Mesenchymal stem cell (in vitro differentiated cells and primary cell): ENCODE measurements around the gene ARHGEF4.

ENCODE experiments used
- DNase-seq: peaks from one replicate; pipeline ENCODE4 v3.0.0-alpha.2; 2013
- H2AFZ ChIP-seq: one replicate; pipeline ENCODE4 v1.6.1; 2013; ENCODE audit warnings: low read depth, mild to moderate bottlenecking, control low read depth, inconsistent platforms, low read length, moderate library complexity
- H2AK5ac ChIP-seq: 2 replicates; pipeline ENCODE4 v1.6.1; 2013; ENCODE audit warnings: low read length, moderate library complexity, mild to moderate bottlenecking, inconsistent platforms; ENCODE audit not compliant: severe bottlenecking
- H2BK120ac ChIP-seq: one replicate; pipeline ENCODE4 v1.6.1; 2013; ENCODE audit warnings: low read depth, mild to moderate bottlenecking, inconsistent platforms, low read length, moderate library complexity
- H2BK12ac ChIP-seq, 2 experiments: one replicate each; pipeline ENCODE4 v1.6.1; 2013; ENCODE audit warnings: inconsistent platforms in 2 of 2, low read length in 2 of 2, mild to moderate bottlenecking in 2 of 2, moderate library complexity in 2 of 2, control low read depth in 1 of 2
- H2BK15ac ChIP-seq: one replicate; pipeline ENCODE4 v1.6.1; 2013; ENCODE audit warnings: mild to moderate bottlenecking, low read depth, inconsistent platforms; ENCODE audit not compliant: poor library complexity, severe bottlenecking
- H2BK5ac ChIP-seq: 2 replicates; pipeline ENCODE4 v1.6.1; 2013; ENCODE audit warnings: low read depth, mild to moderate bottlenecking, low read length, control low read depth, inconsistent platforms; ENCODE audit not compliant: poor library complexity, severe bottlenecking
- H3K14ac ChIP-seq, 2 experiments: one replicate each; pipeline ENCODE4 v1.6.1; 2013; ENCODE audit warnings: inconsistent platforms in 2 of 2, low read length in 2 of 2, control low read depth in 1 of 2, mild to moderate bottlenecking in 1 of 2, moderate library complexity in 1 of 2
- H3K18ac ChIP-seq, 2 experiments: one replicate each; pipeline ENCODE4 v1.6.1; 2013; ENCODE audit warnings: inconsistent platforms in 2 of 2, low read length in 2 of 2, control low read depth in 1 of 2, low read depth in 1 of 2, mild to moderate bottlenecking in 1 of 2
- H3K23ac ChIP-seq, 2 experiments: one replicate each; pipeline ENCODE4 v1.6.1; 2013; ENCODE audit warnings: inconsistent platforms in 2 of 2, low read length in 2 of 2, mild to moderate bottlenecking in 2 of 2, moderate library complexity in 2 of 2, control low read depth in 1 of 2
- H3K27ac ChIP-seq: 2 replicates; pipeline ENCODE4 v1.5.1; 2013; ENCODE audit warnings: mild to moderate bottlenecking, moderate library complexity, low read length, control low read depth, inconsistent platforms; ENCODE audit not compliant: poor library complexity, severe bottlenecking
- H3K27me3 ChIP-seq, 2 experiments: 2 replicates each; pipeline versions ENCODE4 v1.6.1 to v1.7.0; 2013; ENCODE audit warnings: low read length in 2 of 2, mild to moderate bottlenecking in 2 of 2, moderate library complexity in 2 of 2, control low read depth in 1 of 2, inconsistent platforms in 1 of 2; ENCODE audit not compliant: control insufficient read depth in 1 of 2, insufficient read depth in 1 of 2
- H3K36me3 ChIP-seq, 2 experiments: 2 replicates each; pipeline versions ENCODE4 v1.6.1 to v1.7.0; 2013; ENCODE audit warnings: low read length in 2 of 2, control low read depth in 1 of 2, inconsistent platforms in 1 of 2, low read depth in 1 of 2, mild to moderate bottlenecking in 1 of 2; ENCODE audit not compliant: insufficient read depth in 2 of 2, control insufficient read depth in 1 of 2
- H3K4ac ChIP-seq, 2 experiments: one replicate each; pipeline ENCODE4 v1.6.1; 2013; ENCODE audit warnings: inconsistent platforms in 2 of 2, low read length in 2 of 2, mild to moderate bottlenecking in 2 of 2, moderate library complexity in 2 of 2, control low read depth in 1 of 2, low read depth in 1 of 2
- H3K4me1 ChIP-seq: 2 replicates; pipeline ENCODE4 v1.6.1; 2013; ENCODE audit warnings: low read depth, low read length, control low read depth; ENCODE audit not compliant: control insufficient read depth, insufficient read depth
- H3K4me2 ChIP-seq: 2 replicates; pipeline ENCODE4 v1.6.1; 2013; ENCODE audit warnings: low read length, mild to moderate bottlenecking, inconsistent platforms; ENCODE audit not compliant: poor library complexity, severe bottlenecking
- H3K4me3 ChIP-seq, 2 experiments: 2 replicates each; pipeline versions ENCODE4 v1.5.1 to v1.7.0; 2013; ENCODE audit warnings: low read length in 2 of 2, mild to moderate bottlenecking in 2 of 2, control low read depth in 1 of 2, low read depth in 1 of 2; ENCODE audit not compliant: insufficient read depth in 1 of 2
- H3K79me1 ChIP-seq: replicated peaks from 2 replicates; pipeline ENCODE4 v1.6.1; 2013; ENCODE audit warnings: mild to moderate bottlenecking, control low read depth, low read length, inconsistent platforms; ENCODE audit not compliant: poor library complexity, severe bottlenecking
- H3K9ac ChIP-seq: 2 replicates; pipeline ENCODE4 v1.7.0; 2013; ENCODE audit warnings: mild to moderate bottlenecking, low read length, moderate library complexity
- H3K9me3 ChIP-seq: 2 replicates; pipeline ENCODE4 v1.7.0; 2013; ENCODE audit warnings: mild to moderate bottlenecking, low read length; ENCODE audit not compliant: control insufficient read depth
- H4K8ac ChIP-seq: one replicate; pipeline ENCODE4 v1.6.1; 2013; ENCODE audit warnings: inconsistent platforms, mild to moderate bottlenecking, low read length, moderate library complexity
- H4K91ac ChIP-seq: one replicate; pipeline ENCODE4 v1.6.1; 2013; ENCODE audit warnings: mild to moderate bottlenecking, low read length, inconsistent platforms
- WGBS: methylation state at CpG from one replicate; pipeline ENCODE4 v1.1.7; 2013; ENCODE audit warnings: mixed read lengths; 5-methylcytosine and 5-hydroxymethylcytosine counted together

The ARHGEF4 gene

DNA sequence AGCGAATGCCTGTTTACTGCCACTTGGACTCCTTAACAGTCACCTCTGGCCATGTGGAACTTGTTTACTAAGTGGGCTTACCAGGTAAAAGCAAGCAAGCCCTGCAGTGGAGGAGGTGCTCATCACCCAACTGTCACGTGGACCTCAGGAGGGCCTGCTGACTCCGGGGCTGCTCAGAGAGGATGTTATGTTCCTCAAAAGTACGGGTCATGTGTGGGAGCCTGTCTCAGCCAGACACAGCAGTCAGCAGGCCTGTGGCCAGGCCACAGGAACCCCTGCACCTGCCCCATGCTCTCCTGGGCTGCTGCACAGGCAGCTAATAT is 45.1 kb upstream of the ARHGEF4 start:
- Histone ChIP-seq H3K9me3 (no peaks in the 10 kb centered on the region), H2BK5ac (no peak overlapping the region), H3K4me2 (no peak overlapping the region), H3K4me1 (no peaks in the 10 kb centered on the region), H3K18ac (no peak overlapping the region), H2BK120ac (no peak overlapping the region), H3K14ac (no peak overlapping the region), H3K4ac (no peak overlapping the region), H2BK15ac (no peak overlapping the region), H4K91ac (no peak overlapping the region), H4K8ac (no peak overlapping the region), H3K36me3 (no peaks in the 10 kb centered on the region), H3K27me3 (peaks cover 0 to 21% of the 10 kb centered on the region in 2 experiments), H2AFZ (no peak overlapping the region), H3K27ac (no peak overlapping the region), H2BK12ac (no peak overlapping the region), H3K23ac (no peak overlapping the region), H3K9ac (no peak overlapping the region), H2AK5ac (no peak overlapping the region), H3K79me1 (no peaks in the 10 kb centered on the region), H3K4me3 (no peak overlapping the region)
- 78% methylated on average over 4 of the region's 4 CpGs for WGBS
- DNase-seq, result no peak

DNA sequence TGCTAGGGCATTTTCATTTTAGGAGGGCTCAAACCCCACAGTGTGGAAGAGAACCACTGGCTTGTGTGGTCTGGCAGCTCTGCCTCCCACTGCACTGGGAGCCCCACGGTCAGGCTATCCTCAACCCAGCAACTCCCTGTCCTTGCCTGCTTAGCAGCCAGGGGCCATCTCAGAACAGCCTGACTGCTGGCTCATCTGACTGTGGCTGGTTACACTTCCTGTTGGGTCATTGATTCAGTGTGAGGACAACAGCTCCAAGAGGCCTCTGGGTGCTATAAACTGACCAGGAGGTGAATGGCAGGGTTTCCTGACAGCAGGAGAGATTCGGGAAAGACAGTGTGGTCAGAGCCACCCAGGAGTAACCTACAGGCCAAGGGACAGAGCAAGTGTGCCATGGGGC is 41.3 kb upstream of the ARHGEF4 start:
- Histone ChIP-seq H3K18ac (no peak overlapping the region), H4K91ac (no peak overlapping the region), H3K9ac (no peak overlapping the region), H3K4ac (no peak overlapping the region), H2AK5ac (no peak overlapping the region), H3K4me2 (no peak overlapping the region), H3K27me3 (peaks cover 0 to 33% of the 10 kb centered on the region in 2 experiments), H3K36me3 (no peaks in the 10 kb centered on the region), H2BK12ac (no peak overlapping the region), H4K8ac (no peak overlapping the region), H3K4me3 (no peak overlapping the region), H2AFZ (no peak overlapping the region), H3K79me1 (no peaks in the 10 kb centered on the region), H3K4me1 (peaks cover 15% of the 10 kb centered on the region), H3K27ac (no peak overlapping the region), H3K23ac (no peak overlapping the region), H2BK15ac (no peak overlapping the region), H2BK120ac (no peak overlapping the region), H2BK5ac (no peak overlapping the region), H3K9me3 (no peaks in the 10 kb centered on the region), H3K14ac (no peak overlapping the region)
- WGBS, result 32% methylated on average over 2 of the region's 2 CpGs
- DNase-seq, result no peak

DNA sequence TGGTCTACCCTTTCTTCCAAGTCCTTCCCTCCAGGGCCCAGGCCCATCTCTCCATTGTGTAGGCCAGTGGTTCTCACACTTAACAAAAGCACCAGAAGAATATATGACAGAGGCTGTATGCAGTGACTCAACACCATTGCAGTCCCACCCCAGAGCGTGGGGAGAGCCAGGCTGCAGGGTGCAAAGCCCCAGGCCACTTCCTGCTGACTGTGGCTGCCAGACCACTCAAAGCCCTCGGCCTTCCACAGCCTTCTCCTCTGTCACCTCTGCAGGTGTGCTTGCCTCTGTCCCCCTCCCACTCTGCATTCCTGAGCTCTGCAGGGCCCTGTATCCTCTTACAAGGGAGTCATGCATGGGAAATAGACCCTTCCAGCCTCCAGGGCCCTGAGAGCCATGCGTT is 40.4 kb upstream of the ARHGEF4 start:
- Histone ChIP-seq H3K36me3 (no peaks in the 10 kb centered on the region), H3K14ac (no peak overlapping the region), H3K4ac (no peak overlapping the region), H3K18ac (no peak overlapping the region), H3K4me2 (no peak overlapping the region), H3K27me3 (peaks cover 0 to 31% of the 10 kb centered on the region in 2 experiments), H3K23ac (no peak overlapping the region), H3K9me3 (no peaks in the 10 kb centered on the region), H3K9ac (no peak overlapping the region), H2BK12ac (no peak overlapping the region), H4K8ac (no peak overlapping the region), H2AFZ (no peak overlapping the region), H3K4me1 (peaks cover 15% of the 10 kb centered on the region), H3K27ac (no peak overlapping the region), H3K79me1 (no peaks in the 10 kb centered on the region), H2BK15ac (no peak overlapping the region), H2BK5ac (no peak overlapping the region), H3K4me3 (no peak overlapping the region), H2BK120ac (no peak overlapping the region), H2AK5ac (no peak overlapping the region), H4K91ac (no peak overlapping the region)
- DNase-seq, result no peak
- WGBS, result 60% methylated on average over 3 of the region's 3 CpGs

DNA sequence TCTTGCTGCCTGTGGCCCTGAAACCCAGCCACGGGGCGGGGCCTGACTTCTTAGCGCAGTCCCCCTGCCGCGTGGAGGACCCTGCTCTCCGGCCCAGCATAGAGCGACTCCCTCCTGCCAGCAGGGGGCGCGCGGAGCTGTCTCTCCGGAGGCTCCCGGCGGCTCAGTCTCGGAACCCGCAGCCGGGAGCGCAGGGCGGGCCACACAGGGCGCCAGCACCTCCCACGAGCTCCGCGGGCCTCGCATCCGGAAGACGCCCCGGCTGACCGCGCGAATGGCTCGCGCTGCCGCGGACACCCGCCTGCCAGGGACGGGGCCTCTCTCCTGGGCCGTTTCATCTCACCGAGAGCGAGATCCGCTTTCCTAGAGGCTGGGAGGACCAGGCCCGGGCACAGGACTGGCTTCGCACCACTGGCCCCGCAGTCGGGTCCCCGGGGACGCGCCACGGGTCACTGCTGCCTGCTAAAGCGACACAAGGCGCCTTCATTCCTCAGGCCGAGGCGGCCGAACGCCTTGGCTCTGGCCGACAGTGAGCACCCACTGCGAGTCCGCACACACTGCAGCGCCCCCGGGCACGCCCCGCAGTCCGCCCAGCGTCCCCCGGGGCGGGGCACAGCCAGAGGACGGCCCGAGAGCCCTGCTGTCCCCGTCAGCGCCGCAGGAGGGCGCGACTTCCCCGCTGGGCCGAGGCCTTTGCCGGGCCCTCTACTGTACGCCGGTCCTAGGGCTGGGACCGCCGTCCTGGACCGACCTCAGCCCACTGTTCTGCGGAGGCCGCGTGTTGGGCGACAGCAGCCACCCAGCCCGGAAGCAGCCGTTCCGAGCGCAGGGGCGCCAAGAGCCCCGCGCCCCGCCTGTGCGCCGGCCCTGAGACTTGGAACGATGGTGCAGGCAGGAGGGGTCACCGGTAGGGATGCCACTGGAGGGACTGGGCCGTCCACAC is 39.0 kb upstream of the ARHGEF4 start:
- peak overlapping the region; percentile 83 to 99 for H3K18ac ChIP-seq
- peak overlapping the region; percentile 94 for H3K4me2 ChIP-seq
- H2BK15ac ChIP-seq, result peak overlapping the region; percentile 80
- peak overlapping the region; percentile 80 to 94 for H3K4me3 ChIP-seq
- peak overlapping the region in 1 of 2 experiments; percentile 96 for H3K14ac ChIP-seq
- peaks cover 15% of the 10 kb centered on the region for H3K4me1 ChIP-seq
- H2AFZ ChIP-seq, result peak overlapping the region; percentile 97
- DNase-seq, result peak; percentile 79
- H3K9me3 ChIP-seq, result no peaks in the 10 kb centered on the region
- peak overlapping the region; percentile 32 to 75 for H3K4ac ChIP-seq
- H2BK120ac ChIP-seq, result peak overlapping the region; percentile 61
- H3K27me3 ChIP-seq, result peaks cover 0 to 24% of the 10 kb centered on the region in 2 experiments
- H3K9ac ChIP-seq, result peak overlapping the region; percentile 93
- peak overlapping the region; percentile 83 for H4K91ac ChIP-seq
- H4K8ac ChIP-seq, result peak overlapping the region; percentile 97
- H2AK5ac ChIP-seq, result no peak overlapping the region
- WGBS, result under 1% methylated on average over 91 of the region's 96 CpGs
- H3K36me3 ChIP-seq, result no peaks in the 10 kb centered on the region
- peak overlapping the region; percentile 55 for H3K27ac ChIP-seq
- no peaks in the 10 kb centered on the region for H3K79me1 ChIP-seq
- peak overlapping the region; percentile 29 to 54 for H2BK12ac ChIP-seq
- no peak overlapping the region for H3K23ac ChIP-seq
- peak overlapping the region; percentile 53 for H2BK5ac ChIP-seq
